PC-3 (cell line): Measurements from ENCODE around the gene SH2B3. TPM values are rescaled to one million over a fixed set of nuclear protein-coding genes. Genes with fewer than 3 reads are reported as not detected.

Experiments used
- ATAC-seq: fragments of 200-7000 bp; cut with Tn5 transposase; 2 replicates; pipeline ENCODE4 v1.9.1; 2020; ENCODE audit warnings: mild to moderate bottlenecking, moderate library complexity
- Bru-seq: library from RNA; stranded (reverse); fragments of 400-500 nt; gene quantifications from one replicate; lab custom pipeline; 2021; lab: Mats Ljungman, UMichigan
- BruChase-seq, 2 experiments: library from RNA; stranded (reverse); fragments of 400-500 nt; gene quantifications; one replicate each; lab custom pipeline; 2021; lab: Mats Ljungman, UMichigan
- BruUV-seq: library from RNA; stranded (reverse); fragments of 400-500 nt; replicated peaks from 2 replicates; lab custom pipeline; 2021; lab: Mats Ljungman, UMichigan
- CTCF ChIA-PET: fragments of 300-600 bp; sonication (Branson Sonifier 250); formaldehyde crosslinking; loops from one replicate; lab custom pipeline; 2022; ENCODE audit warnings: antibody characterized with exemption; lab: Charles Lee
- POLR2A ChIA-PET: fragments of 300-600 bp; sonication (Branson Sonifier 250); formaldehyde crosslinking; loops from one replicate; lab custom pipeline; 2022; ENCODE audit warnings: antibody characterized with exemption; ENCODE audit not compliant: unreplicated experiment; lab: Charles Lee
- DNase-seq: peaks from one replicate; pipeline ENCODE4 v3.0.0-alpha.2; 2015
- H2AFZ ChIP-seq: fragments of 300-600 bp; sonication (generic); 2 replicates; pipeline ENCODE4 v1.6.0; 2016; ENCODE audit warnings: antibody characterized with exemption, low read length
- H3F3A ChIP-seq: fragments of 300-600 bp; sonication (generic); one replicate; pipeline ENCODE4 v1.6.0; 2017; ENCODE audit warnings: antibody characterized with exemption, low read length, control low read depth, mild to moderate bottlenecking; ENCODE audit not compliant: unreplicated experiment
- H3K27ac ChIP-seq: fragments of 300-600 bp; sonication (generic); 2 replicates; pipeline ENCODE4 v1.5.1; 2016; ENCODE audit warnings: mild to moderate bottlenecking, low read length
- H3K27me3 ChIP-seq: fragments of 300-600 bp; sonication (generic); 2 replicates; pipeline ENCODE4 v1.6.1; 2016; ENCODE audit warnings: low read length, mixed read lengths
- H3K36me3 ChIP-seq: fragments of 300-600 bp; sonication (generic); 2 replicates; pipeline ENCODE4 v1.6.1; 2016; ENCODE audit warnings: low read depth, mixed run types, low read length, mixed read lengths
- H3K4me1 ChIP-seq: fragments of 300-600 bp; sonication (generic); 2 replicates; pipeline ENCODE4 v1.5.1; 2016; ENCODE audit warnings: low read length; ENCODE audit not compliant: insufficient read depth
- H3K4me2 ChIP-seq: fragments of 300-600 bp; sonication (generic); 2 replicates; pipeline ENCODE4 v1.6.0; 2016; ENCODE audit warnings: low read length
- H3K4me3 ChIP-seq: fragments of 300-600 bp; sonication (generic); 2 replicates; pipeline ENCODE4 v1.5.1; 2016; ENCODE audit warnings: mild to moderate bottlenecking, low read length, mixed read lengths
- H3K79me2 ChIP-seq: fragments of 300-600 bp; sonication (generic); 2 replicates; pipeline ENCODE4 v1.6.1; 2017; ENCODE audit warnings: low read length, mixed read lengths
- H3K9ac ChIP-seq: fragments of 300-600 bp; sonication (generic); 2 replicates; pipeline ENCODE4 v1.6.0; 2016; ENCODE audit warnings: mild to moderate bottlenecking, low read length
- H3K9me2 ChIP-seq: fragments of 300-600 bp; sonication (generic); replicated peaks from 2 replicates; pipeline ENCODE4 v1.6.1; 2016; ENCODE audit warnings: mixed run types, low read length, mixed read lengths
- H3K9me3 ChIP-seq: fragments of 300-600 bp; sonication (generic); 2 replicates; pipeline ENCODE4 v1.6.1; 2016; ENCODE audit warnings: low read length, mixed read lengths
- H4K20me1 ChIP-seq: fragments of 300-600 bp; sonication (generic); 2 replicates; pipeline ENCODE4 v1.6.1; 2016; ENCODE audit warnings: low read length, mixed read lengths
- CTCF ChIP-seq: fragments of 300-600 bp; sonication (generic); conservative IDR thresholded peaks from 2 replicates; pipeline ENCODE4 v1.5.1; 2017; ENCODE audit warnings: antibody characterized with exemption, low read depth, mild to moderate bottlenecking, low read length
- EZH2 ChIP-seq: fragments of 300-600 bp; sonication (generic); IDR thresholded peaks from one replicate; pipeline ENCODE4 v1.6.1; 2017; ENCODE audit warnings: antibody characterized with exemption, mild to moderate bottlenecking, low read length; ENCODE audit not compliant: unreplicated experiment
- EZH2phosphoT487 ChIP-seq: fragments of 300-600 bp; sonication (generic); IDR thresholded peaks from 2 replicates; pipeline ENCODE4 v1.6.1; 2018; ENCODE audit warnings: mild to moderate bottlenecking, antibody characterized with exemption, low read length, borderline replicate concordance
- intact Hi-C: fragments of 100-400 bp; cut with micrococcal nuclease; formaldehyde crosslinking; loops from 2 replicates; pipeline ENCODE4 v1.9.0; 2023
- long read RNA-seq: library from polyadenylated mRNA; unstranded; transcript quantifications from one replicate; pipeline ENCODE4 v2.0.0, GENCODE V29; 2021; ENCODE audit not compliant: unreplicated experiment
- total RNA-seq: library from RNA; depleted of rRNA; stranded (reverse); fragments of >200 nt; gene quantifications from 2 replicates; pipeline ENCODE4 v1.2.3, GENCODE V29; 2014; rRNA removed

The SH2B3 gene
- total RNA-seq (12.9 and 34.6 TPM in 2 replicates), Bru-seq, nascent RNA (percentile 58 among the genes with signal in this experiment), BruChase-seq, experiment 1, labeled RNA remaining after a 6-hour chase (percentile 71 among the genes with signal in this experiment), BruChase-seq, experiment 2, labeled RNA remaining after a 2-hour chase (percentile 65 among the genes with signal in this experiment)
- long read RNA-seq, full-length matches to known transcripts: 4 of 50 reads
- long read RNA-seq, partial matches to known transcripts: 41 of 50 reads
- long read RNA-seq, other reads (novel, unspliced or antisense): 5 of 50 reads

- Histone ChIP-seq H3K4me2 (peak within 1 kb of the TSS; percentile 98), H4K20me1 (no peaks in the 10 kb centered on the region), H3K9me3 (no peaks in the 10 kb centered on the region), H3K4me1 (peaks cover 10% of the 10 kb centered on the region; the same call in 1 of the 2 replicates), H2AFZ (peak within 1 kb of the TSS; percentile 80), H3K36me3 (no peaks in the 10 kb centered on the region), H3K27me3 (no peaks in the 10 kb centered on the region), H3K27ac (no peak within 1 kb of the TSS), H3K9ac (peak within 1 kb of the TSS; percentile 82), H3F3A (no peaks in the 10 kb centered on the region), H3K9me2 (no peaks in the 10 kb centered on the region), H3K79me2 (peaks cover 38% of the 10 kb centered on the region), H3K4me3 (peak within 1 kb of the TSS; percentile 91)
- ChIA-PET CTCF (no interaction called here), POLR2A (no interaction called here)
- DNase-seq (peak; percentile 75), ATAC-seq (peak; percentile 38)
- intact Hi-C loops: no loop called here
- no peak for TF ChIP-seq EZH2
- TF ChIP-seq CTCF: no peak
- TF ChIP-seq EZH2phosphoT487: no peak
- no TSS peak for BruUV-seq
Measured at GRCh38 chr12:111405859-111406473, at the start of gene SH2B3. SH2B3 (plus strand) TSS chr12:111405923; CDS start chr12:111418146, 12,223 bp downstream.

- H3K9me2 ChIP-seq: no peaks in the 10 kb centered on the region
- no peak overlapping the region for H2AFZ ChIP-seq
- no TSS peak for BruUV-seq
- ChIA-PET POLR2A (no interaction called here), CTCF (no interaction called here)
- H3K27me3 ChIP-seq: no peaks in the 10 kb centered on the region
- no peaks in the 10 kb centered on the region for H3K79me2 ChIP-seq
- intact Hi-C loops: no loop called here
- H3F3A ChIP-seq: no peaks in the 10 kb centered on the region
- H4K20me1 ChIP-seq: no peaks in the 10 kb centered on the region
- no peaks in the 10 kb centered on the region for H3K36me3 ChIP-seq
- no peak overlapping the region for H3K9ac ChIP-seq
- TF ChIP-seq EZH2phosphoT487: no peak
- TF ChIP-seq CTCF: no peak
- TF ChIP-seq EZH2: no peak
- no peaks in the 10 kb centered on the region for H3K4me1 ChIP-seq
- H3K27ac ChIP-seq: no peak overlapping the region
- H3K4me2 ChIP-seq: no peak overlapping the region
- no peaks in the 10 kb centered on the region for H3K9me3 ChIP-seq
- no peak overlapping the region for H3K4me3 ChIP-seq
- DNase-seq: no peak
- no peak for ATAC-seq
Measured at GRCh38 chr12:111359231-111359913, 46.4 kb upstream of the SH2B3 start.
